22Rv1 (cell line): ENCODE data around the gene LDLRAD4.

Experiments
- CTCF ChIP-seq: fragments of 450-650 bp; IDR thresholded peaks from 2 replicates; pipeline ENCODE4 v1.5.1; 2017; ENCODE audit warnings: mild to moderate bottlenecking
- ZFX ChIP-seq: fragments of 450-650 bp; IDR thresholded peaks from 2 replicates; pipeline ENCODE4 v1.6.1; 2017; ENCODE audit warnings: antibody characterized with exemption, borderline replicate concordance

- TF ChIP-seq CTCF (no peak), ZFX (no peak)
Measured at GRCh38 chr18:13246121-13246520, 27.6 kb downstream of the LDLRAD4 start.
